Measurements from ENCODE around the gene JAG1. TPM values are rescaled to one million over a fixed set of nuclear protein-coding genes. Genes with fewer than 3 reads are reported as not detected.

JAG1 gene
- polyA plus RNA-seq, 3 donors = 0.70 to 6.8 (median 0.85) TPM

DNA sequence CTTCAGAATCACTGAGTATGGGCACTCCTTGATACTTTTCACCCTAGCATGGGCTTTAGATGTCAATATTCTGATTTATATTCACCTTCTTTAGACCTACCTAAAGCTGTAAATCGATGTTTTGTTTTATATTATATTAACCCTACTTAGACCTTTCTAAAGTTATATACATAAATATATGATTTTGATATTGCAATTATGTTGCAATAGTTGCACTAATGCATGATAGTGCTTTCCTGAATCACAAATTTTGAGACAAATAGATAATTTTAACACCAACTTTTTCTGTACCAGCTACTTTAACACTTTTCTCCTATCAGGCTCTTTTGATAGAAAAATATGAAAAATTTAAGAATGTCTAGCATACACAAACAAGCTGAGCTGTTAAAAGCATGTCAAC lies 34.0 kb upstream of the JAG1 start:
- H3K27ac Mint-ChIP-seq = no peak overlapping the region
- no peak for DNase-seq
- H3K79me2 ChIP-seq (ENCODE audit: insufficient read depth, low read length) = no peaks in the 10 kb centered on the region
- intact Hi-C loops (cut with micrococcal nuclease) = no loop called here
- H3K4me3 Mint-ChIP-seq = no peak overlapping the region
- H3K36me3 Mint-ChIP-seq = no peaks in the 10 kb centered on the region
- WGBS (ENCODE audit: insufficient coverage) = no CpG with 5 or more reads among the region's 1 CpG
- peaks cover 6 to 13% (median 7%) of the 10 kb centered on the region in 7 donors for H3K9me3 Mint-ChIP-seq
- H3K4me1 ChIP-seq (ENCODE audit: control insufficient read depth in 1 of 2, insufficient read depth in 2 of 2, low read length in 2 of 2) = no peaks in the 10 kb centered on the region
- H3K36me3 ChIP-seq (replicated peaks in 1 of 2; ENCODE audit: control insufficient read depth in 1 of 2, insufficient read depth in 2 of 2, low read length in 2 of 2) = no peaks in the 10 kb centered on the region
- H3K27me3 ChIP-seq (ENCODE audit: control insufficient read depth in 2 of 2, insufficient read depth in 2 of 2, low read length in 2 of 2) = no peaks in the 10 kb centered on the region
- H3K9me3 ChIP-seq (replicated peaks in 1 of 2; ENCODE audit: control insufficient read depth in 1 of 2, insufficient read depth in 1 of 2, low read length in 2 of 2) = no peaks in the 10 kb centered on the region
- H3K9ac ChIP-seq (ENCODE audit: insufficient read depth, low read length, poor library complexity, severe bottlenecking) = no peak overlapping the region
- H3K4me1 Mint-ChIP-seq = no peaks in the 10 kb centered on the region
- H3K27me3 Mint-ChIP-seq (ENCODE audit: low read depth in 3 of 3) = peaks cover 0 to 4% (median 3%) of the 10 kb centered on the region in 3 donors
- no peak overlapping the region for H3K4me2 ChIP-seq (replicated peaks; ENCODE audit: extremely low read depth, low read length, poor library complexity, severe bottlenecking)
- no peak overlapping the region for H3K4me3 ChIP-seq (replicated peaks in 1 of 3; ENCODE audit: low read depth in 2 of 3, low read length in 3 of 3)
- H4K20me1 ChIP-seq (ENCODE audit: insufficient read depth, low read length) = no peaks in the 10 kb centered on the region
- H3K27ac ChIP-seq (ENCODE audit: low read depth in 1 of 2, low read length in 2 of 2) = no peak overlapping the region
- H2AFZ ChIP-seq (ENCODE audit: insufficient read depth, low read depth, low read length, poor library complexity, severe bottlenecking) = no peak overlapping the region
- TF ChIP-seq CTCF (IDR thresholded peaks at IDR 0.05) = no peak

DNA sequence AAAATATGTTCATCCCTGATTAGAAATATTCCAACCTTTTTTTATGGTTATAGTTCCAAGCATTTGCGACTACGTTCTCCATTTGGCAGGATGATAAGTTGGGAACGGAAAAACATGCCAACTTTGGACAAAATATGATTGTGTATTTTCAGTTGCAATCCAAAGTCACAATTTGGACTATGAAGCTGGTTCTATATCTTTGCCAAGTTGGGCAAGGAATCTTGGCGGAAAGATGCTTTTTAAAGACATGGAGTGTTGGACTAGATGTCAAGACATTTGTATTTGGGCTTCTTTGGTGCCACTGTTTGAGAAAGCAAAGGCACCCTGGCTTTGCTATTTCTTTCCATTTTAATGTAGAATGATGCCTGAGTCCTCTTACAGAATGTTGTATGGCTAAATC lies 33.3 kb upstream of the JAG1 start:
- H3K9me3 Mint-ChIP-seq = peaks cover 6 to 13% (median 7%) of the 10 kb centered on the region in 7 donors

More for the DNA sequence above, 33.3 kb upstream of the JAG1 start:
- H3K27me3 Mint-ChIP-seq (ENCODE audit: low read depth in 3 of 3) = peaks cover 0 to 4% (median 3%) of the 10 kb centered on the region in 3 donors
- no peak for TF ChIP-seq CTCF (IDR thresholded peaks at IDR 0.05)
- Histone ChIP-seq H3K27me3 (ENCODE audit: control insufficient read depth in 2 of 2, insufficient read depth in 2 of 2, low read length in 2 of 2) (no peaks in the 10 kb centered on the region), H2AFZ (ENCODE audit: insufficient read depth, low read depth, low read length, poor library complexity, severe bottlenecking) (no peak overlapping the region), H3K4me1 (ENCODE audit: control insufficient read depth in 1 of 2, insufficient read depth in 2 of 2, low read length in 2 of 2) (no peaks in the 10 kb centered on the region), H3K79me2 (ENCODE audit: insufficient read depth, low read length) (no peaks in the 10 kb centered on the region), H4K20me1 (ENCODE audit: insufficient read depth, low read length) (no peaks in the 10 kb centered on the region), H3K9ac (ENCODE audit: insufficient read depth, low read length, poor library complexity, severe bottlenecking) (no peak overlapping the region), H3K4me3 (replicated peaks in 1 of 3; ENCODE audit: low read depth in 2 of 3, low read length in 3 of 3) (no peak overlapping the region), H3K27ac (ENCODE audit: low read depth in 1 of 2, low read length in 2 of 2) (no peak overlapping the region), H3K9me3 (replicated peaks in 1 of 2; ENCODE audit: control insufficient read depth in 1 of 2, insufficient read depth in 1 of 2, low read length in 2 of 2) (no peaks in the 10 kb centered on the region), H3K36me3 (replicated peaks in 1 of 2; ENCODE audit: control insufficient read depth in 1 of 2, insufficient read depth in 2 of 2, low read length in 2 of 2) (no peaks in the 10 kb centered on the region), H3K4me2 (replicated peaks; ENCODE audit: extremely low read depth, low read length, poor library complexity, severe bottlenecking) (no peak overlapping the region)
- H3K4me3 Mint-ChIP-seq = no peak overlapping the region
- intact Hi-C loops (cut with micrococcal nuclease) = no loop called here
- no peak overlapping the region for H3K27ac Mint-ChIP-seq
- no peaks in the 10 kb centered on the region for H3K4me1 Mint-ChIP-seq
- 100% methylated on average over 4 of the region's 4 CpGs for WGBS (ENCODE audit: insufficient coverage)
- no peak for DNase-seq
- no peaks in the 10 kb centered on the region for H3K36me3 Mint-ChIP-seq
